A673 (cell line): ENCODE measurements around the gene VDAC1.
"Not testable (repeated sequence)": the region's sequence is repeated elsewhere in the genome, so short reads cannot be mapped to it uniquely, and the experiment has no call there.

Experiments
- EZH2 ChIP-seq: fragments of 200-600 bp; sonication (generic); IDR thresholded peaks from 2 replicates; pipeline ENCODE4 v1.6.1; 2017; ENCODE audit warnings: borderline replicate concordance, low read depth, mild to moderate bottlenecking, mixed read lengths, antibody characterized with exemption, low read length; ENCODE audit not compliant: poor library complexity, severe bottlenecking
- TF ChIP-seq, protein P1 (sequence below): fragments of 300-800, 200-600 bp; sonication (generic); conservative IDR thresholded peaks from 2 replicates; pipeline ENCODE4 v1.5.1; 2017; ENCODE audit warnings: low read depth, mild to moderate bottlenecking, antibody characterized with exemption, low read length, moderate library complexity, mixed read lengths

DNA sequence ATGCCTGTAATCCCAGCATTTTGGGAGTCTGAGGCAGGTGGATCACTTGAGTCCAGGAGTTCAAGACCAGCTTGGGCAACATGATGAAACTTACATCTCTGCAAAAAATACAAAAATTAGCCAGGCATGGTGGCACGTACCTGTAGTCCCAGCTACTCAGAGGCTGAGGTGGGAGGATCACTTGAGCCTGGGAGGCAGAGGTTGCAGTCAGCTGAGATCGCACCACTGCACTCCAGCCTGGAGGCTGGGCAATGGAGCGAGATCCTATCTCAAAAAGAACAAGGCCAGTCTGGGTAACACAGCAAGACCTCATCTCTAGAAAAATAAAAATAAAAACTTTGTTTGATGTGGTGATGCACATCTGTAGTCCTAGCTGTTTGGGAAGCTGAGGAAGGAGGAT lies 67.1 kb downstream of the VDAC1 start:
- not testable (repeated sequence) for TF ChIP-seq EZH2
- TF ChIP-seq, protein P1, sequence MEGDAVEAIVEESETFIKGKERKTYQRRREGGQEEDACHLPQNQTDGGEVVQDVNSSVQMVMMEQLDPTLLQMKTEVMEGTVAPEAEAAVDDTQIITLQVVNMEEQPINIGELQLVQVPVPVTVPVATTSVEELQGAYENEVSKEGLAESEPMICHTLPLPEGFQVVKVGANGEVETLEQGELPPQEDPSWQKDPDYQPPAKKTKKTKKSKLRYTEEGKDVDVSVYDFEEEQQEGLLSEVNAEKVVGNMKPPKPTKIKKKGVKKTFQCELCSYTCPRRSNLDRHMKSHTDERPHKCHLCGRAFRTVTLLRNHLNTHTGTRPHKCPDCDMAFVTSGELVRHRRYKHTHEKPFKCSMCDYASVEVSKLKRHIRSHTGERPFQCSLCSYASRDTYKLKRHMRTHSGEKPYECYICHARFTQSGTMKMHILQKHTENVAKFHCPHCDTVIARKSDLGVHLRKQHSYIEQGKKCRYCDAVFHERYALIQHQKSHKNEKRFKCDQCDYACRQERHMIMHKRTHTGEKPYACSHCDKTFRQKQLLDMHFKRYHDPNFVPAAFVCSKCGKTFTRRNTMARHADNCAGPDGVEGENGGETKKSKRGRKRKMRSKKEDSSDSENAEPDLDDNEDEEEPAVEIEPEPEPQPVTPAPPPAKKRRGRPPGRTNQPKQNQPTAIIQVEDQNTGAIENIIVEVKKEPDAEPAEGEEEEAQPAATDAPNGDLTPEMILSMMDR = not testable (repeated sequence)
